ENCODE data around the gene TCF3. TPM values are rescaled to one million over a fixed set of nuclear protein-coding genes. Genes with fewer than 3 reads are reported as not detected.

TCF3 gene
- total RNA-seq, 1 experiment from 2014 or later, result 304 TPM

GRCh38 chr19:1656988-1657536, 4.6 kb upstream of the TCF3 start:
- Histone ChIP-seq H3K23ac (ENCODE audit: insufficient read length, low read depth, low read length) (no peak overlapping the region), H2BK20ac (ENCODE audit: low read depth, low read length, poor library complexity, severe bottlenecking) (no peak overlapping the region), H2AFZ (ENCODE audit: low read length) (no peak overlapping the region), H3K27me3 (ENCODE audit: insufficient read depth, low read length) (no peaks in the 10 kb centered on the region), H2BK12ac (ENCODE audit: insufficient read length, low read depth, low read length) (no peak overlapping the region), H2BK5ac (ENCODE audit: insufficient read length, low read length) (no peak overlapping the region), H3K27ac (ENCODE audit: insufficient read length, low read depth, low read length) (no peak overlapping the region), H3K4me2 (ENCODE audit: insufficient read depth, insufficient read length, low read length) (no peak overlapping the region), H4K20me1 (ENCODE audit: control insufficient read depth, insufficient read depth, insufficient read length) (no peaks in the 10 kb centered on the region), H2BK120ac (ENCODE audit: low read depth, low read length, poor library complexity, severe bottlenecking) (no peak overlapping the region), H3K79me2 (ENCODE audit: insufficient read depth, low read length) (no peaks in the 10 kb centered on the region), H3K9ac (ENCODE audit: extremely low read depth, insufficient read length, low read length) (no peak overlapping the region), H3K79me1 (ENCODE audit: insufficient read depth, low read depth, low read length, poor library complexity, severe bottlenecking) (no peaks in the 10 kb centered on the region), H4K5ac (ENCODE audit: insufficient read length, low read depth, low read length) (no peak overlapping the region), H3K9me3 (ENCODE audit: control insufficient read depth, low read depth, low read length) (no peaks in the 10 kb centered on the region), H2BK15ac (ENCODE audit: low read depth, low read length) (no peak overlapping the region), H2AK5ac (ENCODE audit: insufficient read length, low read length) (no peak overlapping the region), H3T11ph (ENCODE audit: low read length) (no peak overlapping the region), H3K14ac (ENCODE audit: insufficient read depth, low read length) (no peak overlapping the region), H3K56ac (ENCODE audit: insufficient read length, low read depth, low read length) (no peak overlapping the region), H3K4ac (ENCODE audit: low read depth, low read length) (no peak overlapping the region), H3K23me2 (ENCODE audit: insufficient read length, low read depth, low read length, poor library complexity, severe bottlenecking) (peaks cover 4% of the 10 kb centered on the region), H3K4me1 (ENCODE audit: insufficient read depth, low read length) (no peaks in the 10 kb centered on the region), H4K8ac (replicated peaks; ENCODE audit: insufficient read length, low read depth, low read length) (no peak overlapping the region), H4K91ac (ENCODE audit: insufficient read length, low read depth, low read length) (no peak overlapping the region), H3K18ac (ENCODE audit: insufficient read length, low read depth, low read length) (no peak overlapping the region)
- Mint-ChIP-seq H3K9me3 (peaks cover 6 to 7% of the 10 kb centered on the region in 2 experiments; a peak in 4 of 5 replicates), H3K27me3 (ENCODE audit: low read depth) (peaks cover 25% of the 10 kb centered on the region), H3K4me1 (peaks cover 3 to 18% of the 10 kb centered on the region in 2 experiments; a peak in 2 of 4 replicates), H3K27ac (peak overlapping the region in 1 of 3 experiments; percentile 96; a peak in 1 of 7 replicates), H3K36me3 (ENCODE audit: insufficient read depth in 1 of 3, low read depth in 3 of 3) (peaks cover 0 to 5% (median under 1%) of the 10 kb centered on the region in 3 experiments; a peak in 5 of 7 replicates), H3K4me3 (no peak overlapping the region; a peak in 2 of 5 replicates)
- DNase-seq, result no peak
- WGBS (ENCODE audit: extremely low coverage, insufficient read length, low lambda C conversion rate), result no CpG with 5 or more reads among the region's 8 CpGs
- no peak for TF ChIP-seq CTCF (conservative IDR thresholded peaks at IDR 0.05)

All from H9 (cell line).